ENCODE results near the gene KIFBP.
"Not testable (repeated sequence)": the region's sequence is repeated elsewhere in the genome, so short reads cannot be mapped to it uniquely, and the experiment has no call there.

KIFBP gene, protein sequence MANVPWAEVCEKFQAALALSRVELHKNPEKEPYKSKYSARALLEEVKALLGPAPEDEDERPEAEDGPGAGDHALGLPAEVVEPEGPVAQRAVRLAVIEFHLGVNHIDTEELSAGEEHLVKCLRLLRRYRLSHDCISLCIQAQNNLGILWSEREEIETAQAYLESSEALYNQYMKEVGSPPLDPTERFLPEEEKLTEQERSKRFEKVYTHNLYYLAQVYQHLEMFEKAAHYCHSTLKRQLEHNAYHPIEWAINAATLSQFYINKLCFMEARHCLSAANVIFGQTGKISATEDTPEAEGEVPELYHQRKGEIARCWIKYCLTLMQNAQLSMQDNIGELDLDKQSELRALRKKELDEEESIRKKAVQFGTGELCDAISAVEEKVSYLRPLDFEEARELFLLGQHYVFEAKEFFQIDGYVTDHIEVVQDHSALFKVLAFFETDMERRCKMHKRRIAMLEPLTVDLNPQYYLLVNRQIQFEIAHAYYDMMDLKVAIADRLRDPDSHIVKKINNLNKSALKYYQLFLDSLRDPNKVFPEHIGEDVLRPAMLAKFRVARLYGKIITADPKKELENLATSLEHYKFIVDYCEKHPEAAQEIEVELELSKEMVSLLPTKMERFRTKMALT

DNA sequence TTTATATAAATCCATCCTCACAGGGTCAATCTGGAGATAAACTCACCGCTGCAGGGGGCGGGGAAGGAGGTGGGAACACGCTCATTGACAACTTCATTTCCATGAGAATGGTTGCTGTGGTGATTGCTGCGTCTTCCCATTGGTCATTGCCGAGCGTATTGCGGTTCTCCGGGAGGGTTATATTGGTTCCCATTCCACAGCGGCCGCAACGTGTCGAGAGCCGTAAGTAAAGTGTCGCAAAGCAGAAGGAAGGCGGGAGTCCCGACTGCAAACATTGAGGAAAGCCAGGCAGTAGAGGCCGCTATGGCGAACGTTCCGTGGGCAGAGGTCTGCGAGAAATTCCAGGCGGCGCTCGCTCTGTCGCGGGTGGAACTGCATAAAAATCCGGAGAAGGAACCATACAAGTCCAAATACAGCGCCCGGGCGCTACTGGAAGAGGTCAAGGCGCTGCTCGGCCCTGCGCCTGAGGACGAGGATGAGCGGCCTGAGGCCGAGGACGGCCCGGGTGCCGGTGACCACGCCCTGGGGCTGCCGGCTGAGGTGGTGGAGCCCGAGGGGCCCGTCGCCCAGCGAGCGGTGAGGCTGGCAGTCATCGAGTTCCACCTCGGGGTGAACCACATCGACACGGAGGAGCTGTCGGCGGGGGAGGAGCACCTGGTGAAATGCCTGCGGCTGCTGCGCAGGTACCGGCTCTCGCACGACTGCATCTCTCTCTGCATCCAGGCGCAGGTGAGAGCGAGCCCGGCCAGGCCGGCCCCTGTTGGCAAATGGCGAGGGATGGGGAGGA is at the start of gene KIFBP:
KIFBP (plus strand) TSS at position 274 of the 787 bp plus-strand sequence; CDS start at position 304, 30 bp downstream.
- DNase-seq (ENCODE audit: low spot score), result peak; percentile 86

DNA sequence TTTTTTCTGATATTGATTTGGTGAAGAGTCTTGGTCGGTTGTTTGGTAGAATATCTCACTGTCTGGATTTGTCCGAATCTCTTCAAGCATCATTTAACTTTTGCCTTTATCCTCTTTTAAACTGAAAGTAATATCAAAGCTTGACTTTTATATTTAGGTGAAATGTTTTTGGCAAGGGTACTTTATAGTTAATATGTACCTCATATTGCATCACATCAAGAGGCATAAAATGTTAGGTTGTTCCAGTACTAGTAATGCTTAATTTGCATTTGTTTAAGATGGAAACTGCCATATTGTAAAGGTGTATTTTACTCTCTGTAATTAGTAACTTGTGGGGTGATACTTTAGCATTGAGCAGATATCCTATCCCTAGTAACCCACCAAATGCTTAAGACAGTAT is 49.7 kb upstream of the KIFBP start:
- no peak for DNase-seq (ENCODE audit: low spot score)

DNA sequence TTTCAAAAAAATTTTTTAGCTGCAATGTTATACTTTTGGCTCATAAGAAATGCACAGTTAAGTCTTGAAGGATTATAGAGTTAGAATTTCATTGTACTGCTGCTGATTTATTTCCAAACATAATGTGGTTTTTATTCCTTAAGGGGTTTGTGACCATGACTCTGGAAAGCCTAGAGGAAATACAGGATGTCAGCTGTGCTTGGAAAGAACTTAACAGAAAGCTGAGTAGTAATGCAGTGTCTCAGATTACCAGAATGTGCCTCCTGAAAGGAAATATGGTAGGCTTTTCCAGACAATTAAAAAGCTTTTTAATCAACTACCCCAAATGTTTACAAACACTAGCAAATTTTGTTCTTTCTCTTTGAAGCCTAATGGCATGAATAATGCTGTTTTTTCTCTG is 47.7 kb upstream of the KIFBP start:
- not testable (repeated sequence) for DNase-seq (ENCODE audit: low spot score)

DNA sequence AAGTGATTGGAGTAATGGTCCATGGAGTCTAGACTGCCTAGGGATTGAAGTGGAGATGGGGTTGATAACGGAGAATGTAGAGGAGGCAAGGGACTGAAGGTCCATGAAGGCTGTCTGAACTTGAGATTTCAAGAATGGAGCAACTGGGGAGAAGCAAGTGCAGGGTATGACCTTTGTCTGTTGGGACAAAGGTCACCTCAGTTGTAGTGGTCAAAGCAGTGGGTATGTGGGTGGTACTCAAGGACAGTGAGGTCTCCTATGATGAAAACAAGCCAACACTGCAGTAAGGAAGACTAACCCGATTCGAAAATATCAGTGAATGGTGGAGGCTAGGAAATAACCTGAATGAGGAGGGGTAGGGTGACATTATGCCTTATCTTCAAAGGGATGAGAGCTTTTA is 38.0 kb upstream of the KIFBP start:
- no peak for DNase-seq (ENCODE audit: low spot score)

DNA sequence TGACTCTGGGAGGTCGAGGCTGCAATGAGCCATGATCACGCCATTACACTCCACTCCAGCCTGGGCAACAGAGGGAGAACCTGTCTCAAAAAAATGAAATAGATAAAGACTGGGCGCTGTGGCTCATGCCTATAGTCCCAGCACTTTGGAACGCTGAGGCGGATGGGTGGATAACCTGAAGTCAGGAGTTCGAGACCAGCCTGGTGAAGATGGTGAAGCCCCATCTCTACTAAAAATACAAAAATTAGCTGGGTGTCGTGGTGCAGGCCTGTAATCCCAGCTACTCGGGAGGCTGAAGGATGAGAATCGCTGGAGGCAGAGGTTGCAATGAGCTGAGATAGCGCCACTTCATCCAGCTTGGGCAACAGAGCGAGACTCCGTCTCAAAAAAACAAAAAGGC is 33.7 kb upstream of the KIFBP start:
- DNase-seq (ENCODE audit: low spot score), result no peak

DNA sequence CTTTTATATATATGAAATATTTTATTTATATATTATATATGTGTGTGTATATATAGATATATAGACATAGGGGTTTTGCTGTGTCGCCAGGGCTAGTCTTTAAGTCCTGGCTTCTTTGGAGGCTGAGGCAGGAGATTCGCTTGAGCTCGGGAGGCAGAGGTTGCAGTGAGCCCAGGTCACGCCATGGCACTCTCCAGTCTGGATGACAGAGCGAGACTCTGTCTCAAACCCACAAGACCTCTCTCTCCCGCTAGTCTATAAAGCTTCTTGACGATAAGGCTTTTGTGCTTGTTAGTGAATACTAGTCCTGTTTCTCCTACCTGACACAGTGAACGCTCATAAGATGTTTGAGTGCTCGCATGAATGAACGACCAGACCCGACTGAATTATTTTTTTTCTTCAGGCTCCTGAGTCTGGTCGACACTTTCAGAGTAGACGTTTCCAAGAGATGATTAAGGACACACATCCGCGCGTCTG is 33.2 kb upstream of the KIFBP start:
- no peak for DNase-seq (ENCODE audit: low spot score)

DNA sequence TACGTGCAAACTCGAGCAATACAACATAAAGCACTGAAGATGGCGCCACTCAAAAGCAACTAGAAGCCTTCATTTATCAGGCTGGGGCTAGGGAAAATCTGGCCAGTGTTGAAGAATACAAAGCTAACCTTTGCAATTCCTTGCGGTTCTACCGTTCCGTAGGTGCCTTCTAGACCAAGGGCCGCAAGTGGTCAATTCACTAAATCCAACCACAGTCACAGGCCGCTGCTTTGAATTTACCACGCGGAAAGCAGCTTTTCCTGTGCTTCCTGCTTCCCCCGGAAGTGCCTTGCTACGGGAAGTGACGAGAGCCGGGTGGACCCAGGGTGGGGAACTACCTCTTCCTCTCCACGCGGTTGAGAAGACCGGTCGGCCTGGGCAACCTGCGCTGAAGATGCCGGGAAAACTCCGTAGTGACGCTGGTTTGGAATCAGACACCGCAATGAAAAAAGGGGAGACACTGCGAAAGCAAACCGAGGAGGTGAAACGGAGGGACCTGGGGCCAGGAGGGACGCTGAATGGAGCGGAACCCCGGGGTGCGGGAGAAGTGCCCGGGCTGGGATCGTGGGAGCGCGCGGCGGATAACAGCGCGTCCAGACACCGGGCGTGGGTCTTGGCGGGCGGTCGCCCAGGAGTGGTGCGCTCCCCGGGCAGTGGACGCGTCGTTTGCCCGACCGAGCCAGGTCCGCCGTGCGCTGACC is 32.6 kb upstream of the KIFBP start, which contains the start of gene DDX21:
DDX21 (plus strand) TSS at position 339 of the 701 bp plus-strand sequence; CDS start at position 395, 56 bp downstream.
- peak; percentile 86 for DNase-seq (ENCODE audit: low spot score)

DNA sequence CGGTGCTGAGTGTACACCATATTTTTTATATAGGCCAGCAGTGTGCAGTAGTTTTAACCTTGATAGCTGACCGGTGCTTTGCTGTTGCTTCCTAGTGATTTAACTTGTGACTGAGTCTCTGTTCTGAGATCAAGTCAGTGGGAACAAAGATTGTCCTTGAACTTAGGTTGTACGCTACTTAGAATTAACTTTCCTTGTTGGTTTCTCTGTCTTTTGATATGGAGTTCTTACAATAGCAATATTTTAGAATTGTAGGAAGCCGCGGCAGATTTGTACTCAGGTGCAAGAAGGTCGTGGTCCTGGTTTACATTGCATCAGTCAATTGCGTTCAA is 31.4 kb upstream of the KIFBP start:
- DNase-seq (ENCODE audit: low spot score), result no peak

DNA sequence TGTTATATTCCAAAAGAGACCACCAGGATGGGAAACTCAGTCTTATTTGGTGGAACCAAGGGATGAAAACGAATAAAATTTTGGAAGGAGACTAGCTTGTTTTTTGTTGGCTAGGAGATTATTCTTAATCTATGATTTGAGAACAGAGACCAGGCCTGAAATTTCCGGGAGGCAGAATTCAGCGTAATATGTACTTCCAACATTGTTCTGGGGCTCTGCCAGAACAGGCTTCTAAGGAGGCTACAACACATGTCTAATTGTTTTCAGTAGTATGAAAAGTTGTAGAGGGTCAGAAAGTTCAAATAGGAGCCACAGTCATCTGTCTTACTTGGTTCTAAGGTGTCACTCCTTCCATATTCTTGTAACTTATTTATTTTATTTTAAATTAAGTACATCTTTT is 30.9 kb upstream of the KIFBP start:
- no peak for DNase-seq (ENCODE audit: low spot score)

DNA sequence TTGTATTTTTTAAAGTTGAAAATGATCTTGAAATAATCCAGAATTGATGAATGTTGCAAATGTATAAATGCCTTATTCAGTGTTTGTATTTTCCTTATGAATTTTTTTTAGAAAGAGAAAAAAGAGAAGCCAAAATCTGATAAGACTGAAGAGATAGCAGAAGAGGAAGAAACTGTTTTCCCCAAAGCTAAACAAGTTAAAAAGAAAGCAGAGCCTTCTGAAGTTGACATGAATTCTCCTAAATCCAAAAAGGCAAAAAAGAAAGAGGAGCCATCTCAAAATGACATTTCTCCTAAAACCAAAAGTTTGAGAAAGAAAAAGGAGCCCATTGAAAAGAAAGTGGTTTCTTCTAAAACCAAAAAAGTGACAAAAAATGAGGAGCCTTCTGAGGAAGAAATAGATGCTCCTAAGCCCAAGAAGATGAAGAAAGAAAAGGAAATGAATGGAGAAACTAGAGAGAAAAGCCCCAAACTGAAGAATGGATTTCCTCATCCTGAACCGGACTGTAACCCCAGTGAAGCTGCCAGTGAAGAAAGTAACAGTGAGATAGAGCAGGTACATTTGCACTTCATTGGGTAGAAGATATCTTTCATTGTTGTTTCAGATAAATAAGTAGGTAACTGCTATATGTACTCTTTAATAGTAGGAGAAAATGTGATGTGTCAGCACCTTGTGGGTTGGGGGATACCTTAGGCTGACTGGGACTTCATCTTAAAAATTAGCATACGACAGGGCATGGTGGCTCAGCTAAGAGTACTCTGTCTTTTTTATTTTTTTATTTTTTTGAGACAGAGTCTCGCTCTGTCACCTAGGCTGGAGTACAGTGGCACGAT is 28.7 kb upstream of the KIFBP start:
- no peak for DNase-seq (ENCODE audit: low spot score)

DNA sequence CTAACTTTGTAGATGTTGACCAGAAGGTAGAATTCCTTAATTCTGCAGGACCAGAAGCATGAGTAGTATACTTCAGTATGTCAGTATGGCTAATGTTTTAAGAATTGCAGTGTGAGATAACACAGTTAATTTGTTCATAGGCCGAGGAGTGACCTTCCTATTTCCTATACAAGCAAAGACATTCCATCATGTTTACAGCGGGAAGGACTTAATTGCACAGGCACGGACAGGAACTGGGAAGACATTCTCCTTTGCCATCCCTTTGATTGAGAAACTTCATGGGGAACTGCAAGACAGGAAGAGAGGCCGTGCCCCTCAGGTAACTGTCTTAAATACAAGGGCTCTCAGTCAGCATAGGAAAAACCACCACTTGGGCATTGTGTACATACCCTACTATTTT is 25.5 kb upstream of the KIFBP start:
- DNase-seq (ENCODE audit: low spot score), result no peak

DNA sequence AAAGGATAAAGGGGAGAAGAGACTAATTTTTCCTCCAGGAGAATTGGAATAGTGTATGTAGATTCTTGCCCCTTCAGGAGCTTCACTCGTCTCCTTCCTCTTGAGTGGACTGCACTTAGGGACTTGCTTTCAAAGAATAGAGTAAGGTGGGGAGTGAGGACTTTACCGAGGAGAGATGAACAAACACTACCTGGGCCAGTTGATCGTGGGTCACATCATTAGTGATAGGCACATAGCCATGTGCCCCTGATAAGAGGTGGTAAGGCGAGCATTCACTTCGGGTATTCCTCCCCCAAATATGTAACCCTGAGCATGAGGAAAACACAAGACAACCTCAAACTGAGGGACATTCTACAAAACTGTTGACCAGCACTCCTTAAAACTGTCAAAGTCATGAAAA is 14.6 kb upstream of the KIFBP start:
- DNase-seq (ENCODE audit: low spot score), result no peak

DNA sequence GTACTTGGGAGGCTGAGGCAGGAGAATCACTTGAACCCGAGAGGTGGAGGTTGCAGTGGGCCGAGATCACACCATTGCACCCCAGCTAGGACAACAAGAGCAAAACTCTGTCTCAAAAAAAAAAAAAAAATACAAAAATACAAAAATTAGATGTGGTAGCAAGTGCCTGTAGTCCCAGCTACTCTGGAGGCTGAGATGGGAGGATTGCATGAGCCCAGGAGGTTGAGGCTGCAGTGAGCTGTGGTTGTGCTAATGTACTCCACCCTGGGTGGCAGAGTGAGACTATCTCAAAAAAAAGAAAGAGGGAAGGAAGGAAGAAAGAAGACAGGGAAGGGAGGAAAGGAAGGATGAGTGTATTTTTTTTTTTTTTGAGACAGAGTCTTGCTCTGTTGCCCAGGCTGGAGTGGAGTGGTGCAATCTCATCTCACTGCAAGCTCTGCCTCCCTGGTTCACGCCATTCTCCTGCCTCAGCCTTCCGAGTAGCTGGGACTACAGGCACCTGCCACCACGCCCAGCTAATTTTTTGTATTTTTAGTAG is 12.6 kb upstream of the KIFBP start:
- not testable (repeated sequence) for DNase-seq (ENCODE audit: low spot score)

DNA sequence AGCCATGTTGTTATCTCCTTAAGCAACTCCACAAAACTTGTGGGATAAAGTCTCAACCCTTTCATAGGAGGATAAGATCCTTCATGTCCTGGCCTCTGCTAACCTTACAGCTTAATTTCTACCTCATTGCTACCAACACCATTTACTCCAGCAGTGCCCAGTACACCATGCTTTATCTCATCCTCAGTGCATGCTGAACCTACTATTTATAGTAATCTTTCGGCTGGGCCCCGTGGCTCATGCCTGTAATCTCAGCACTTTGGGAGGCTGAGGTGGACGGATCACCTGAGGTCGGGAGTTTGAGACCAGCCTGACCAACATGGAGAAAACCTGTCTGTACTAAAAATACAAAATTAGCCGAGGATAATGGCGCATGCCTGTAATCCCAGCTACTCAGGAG is 8.9 kb upstream of the KIFBP start:
- DNase-seq (ENCODE audit: low spot score), result not testable (repeated sequence)

DNA sequence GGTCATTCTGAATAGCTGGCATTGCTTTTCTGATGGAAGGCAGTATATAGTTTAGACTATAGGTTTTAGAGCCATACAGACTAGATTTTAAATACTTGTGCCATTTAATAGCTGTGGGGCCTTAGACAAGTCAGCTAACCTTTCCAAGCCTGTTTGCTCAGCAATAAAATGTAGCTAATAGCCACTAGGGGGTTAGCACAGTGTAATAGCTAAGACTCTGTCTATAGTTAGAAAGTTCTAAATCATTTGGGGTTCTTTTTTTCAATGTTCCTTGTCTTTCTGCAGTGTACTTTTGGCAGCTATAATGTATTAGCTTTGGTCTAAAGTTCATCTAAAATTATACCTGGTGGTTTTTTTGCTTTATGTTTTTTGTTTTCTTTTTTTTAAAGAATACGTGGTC is 7.5 kb upstream of the KIFBP start:
- no peak for DNase-seq (ENCODE audit: low spot score)

DNA sequence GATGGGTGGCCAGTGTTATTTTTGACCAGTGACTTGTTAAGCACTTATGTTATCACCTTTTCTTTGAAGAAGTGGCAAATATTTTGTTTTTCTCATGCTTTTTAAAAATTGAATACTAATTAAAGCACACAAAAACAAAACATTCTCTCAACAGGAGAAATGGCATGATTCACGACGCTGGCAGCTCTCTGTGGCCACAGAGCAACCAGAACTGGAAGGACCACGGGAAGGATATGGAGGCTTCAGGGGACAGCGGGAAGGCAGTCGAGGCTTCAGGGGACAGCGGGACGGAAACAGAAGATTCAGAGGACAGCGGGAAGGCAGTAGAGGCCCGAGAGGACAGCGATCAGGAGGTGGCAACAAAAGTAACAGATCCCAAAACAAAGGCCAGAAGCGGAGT is 6.2 kb upstream of the KIFBP start:
- DNase-seq (ENCODE audit: low spot score), result no peak

DNA sequence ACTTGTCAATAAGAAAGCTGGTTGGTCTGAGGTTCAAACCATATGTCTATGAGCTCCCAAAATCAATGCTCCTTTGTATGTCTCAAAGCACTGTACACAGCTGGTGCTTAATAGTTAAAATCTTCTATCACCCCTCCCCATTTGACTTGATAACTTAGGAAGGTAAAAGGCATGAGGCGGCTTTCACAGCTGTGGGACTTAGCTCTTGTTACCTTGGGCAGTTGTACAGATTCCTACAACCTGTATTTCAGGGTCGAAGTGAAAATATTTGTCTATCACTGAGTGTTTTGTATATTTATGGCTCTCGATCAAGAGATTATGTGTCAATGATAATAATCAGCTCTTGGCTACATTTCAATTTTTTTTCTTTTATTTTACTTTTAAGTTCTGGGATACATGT is 992 bp upstream of the KIFBP start:
- DNase-seq (ENCODE audit: low spot score), result no peak

DNA sequence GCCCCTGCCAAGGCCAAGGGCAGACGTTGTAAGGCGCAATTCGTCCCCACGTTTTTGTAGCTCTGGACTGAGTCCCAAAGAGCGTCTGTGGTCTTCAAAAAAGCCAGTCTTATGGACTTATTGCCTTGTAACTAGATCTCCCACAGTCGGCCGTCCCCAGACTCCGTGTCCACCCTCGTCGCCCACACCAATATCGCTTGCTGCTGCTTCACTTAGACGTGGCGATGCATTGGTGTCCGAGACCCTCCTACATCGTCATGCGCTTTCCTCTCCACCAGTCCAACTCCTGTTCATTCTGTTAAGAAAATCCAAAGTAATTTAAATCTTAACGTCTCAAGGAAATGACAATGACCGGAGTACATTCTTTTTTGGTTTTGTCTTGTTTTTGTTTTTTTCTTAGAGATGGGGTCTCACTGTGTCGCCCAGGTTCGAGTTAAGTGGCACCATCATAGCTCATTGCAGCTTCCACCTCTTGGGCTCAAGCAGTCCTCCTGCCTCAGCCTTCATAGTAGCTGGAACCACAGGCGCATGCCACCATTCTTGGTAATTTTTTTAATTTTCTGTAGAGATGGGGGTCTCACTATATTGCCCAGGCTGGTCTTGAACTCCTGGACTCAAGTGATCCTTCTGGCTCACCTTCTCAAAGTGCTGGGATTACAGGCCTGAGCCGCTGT is 851 bp downstream of the KIFBP start:
- no peak for DNase-seq (ENCODE audit: low spot score)

DNA sequence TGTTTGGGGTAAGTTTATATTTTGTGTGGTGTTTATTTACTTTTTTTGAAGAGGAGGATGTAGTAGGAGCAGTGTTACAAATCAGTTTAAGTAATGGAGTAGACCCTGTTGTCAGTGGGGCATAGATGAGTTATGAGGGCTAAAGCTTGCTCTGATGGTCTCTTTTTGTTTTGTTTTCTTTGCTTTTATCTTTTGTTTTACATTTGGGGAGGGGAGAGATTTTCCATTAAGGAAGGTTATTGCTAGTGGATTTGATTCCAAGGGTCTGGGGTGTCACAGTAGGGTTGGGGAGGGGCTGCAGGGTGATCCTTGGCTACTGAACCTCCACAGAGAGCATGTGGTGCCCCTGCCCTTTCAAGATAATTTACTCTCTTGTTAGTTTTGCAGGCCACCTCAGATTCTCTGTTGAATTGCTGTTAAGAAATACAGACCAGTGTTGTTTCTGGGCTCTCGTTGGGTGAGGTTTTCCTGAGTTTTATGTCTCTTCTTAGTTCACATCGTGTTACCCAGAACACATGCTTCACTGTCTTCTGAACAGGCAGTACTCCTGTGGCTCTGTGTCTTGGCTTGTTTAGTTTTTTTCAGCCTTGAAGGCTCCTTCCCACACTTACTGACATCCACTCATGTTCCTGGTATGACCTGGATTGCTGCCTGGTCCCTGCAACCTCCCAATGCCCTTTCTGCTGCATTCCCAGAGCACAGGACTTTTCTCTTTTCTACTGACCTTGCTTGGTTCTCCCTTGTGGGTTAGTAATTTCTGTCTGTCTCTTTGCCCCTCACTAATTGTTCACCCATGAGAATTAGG is 4.2 kb downstream of the KIFBP start:
- no peak for DNase-seq (ENCODE audit: low spot score)

DNA sequence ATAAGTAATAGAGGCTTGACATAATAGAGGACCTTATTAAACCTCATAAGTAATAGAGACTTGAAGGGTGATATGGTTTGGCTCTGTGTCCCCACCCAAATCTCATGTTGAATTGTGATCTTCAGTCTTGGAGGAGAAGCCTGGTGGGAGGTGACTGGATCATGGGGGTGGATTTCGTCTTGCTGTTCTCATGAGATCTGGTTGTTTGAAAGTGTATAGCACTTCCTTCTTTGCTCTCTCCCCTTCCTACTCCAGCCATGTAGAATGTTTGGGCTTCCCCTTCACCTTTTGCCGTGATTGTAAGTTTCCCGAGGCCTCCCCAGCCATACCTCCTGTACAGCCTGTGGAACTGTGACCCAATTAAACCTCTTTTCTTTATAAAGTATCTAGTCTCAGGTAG is 8.6 kb downstream of the KIFBP start:
- no peak for DNase-seq (ENCODE audit: low spot score)
